GM21528 (cell line): ENCODE measurements around the gene DMXL2.
"Not testable (repeated sequence)": the region's sequence is repeated elsewhere in the genome, so short reads cannot be mapped to it uniquely, and the experiment has no call there.

Source experiments
- ATAC-seq: cut with Tn5 transposase; IDR thresholded peaks from one replicate; pipeline ENCODE4 v1.9.1; 2021; ENCODE audit warnings: mild to moderate bottlenecking, moderate library complexity; ENCODE audit not compliant: unreplicated experiment, low FRiP score

DMXL2 gene

DNA sequence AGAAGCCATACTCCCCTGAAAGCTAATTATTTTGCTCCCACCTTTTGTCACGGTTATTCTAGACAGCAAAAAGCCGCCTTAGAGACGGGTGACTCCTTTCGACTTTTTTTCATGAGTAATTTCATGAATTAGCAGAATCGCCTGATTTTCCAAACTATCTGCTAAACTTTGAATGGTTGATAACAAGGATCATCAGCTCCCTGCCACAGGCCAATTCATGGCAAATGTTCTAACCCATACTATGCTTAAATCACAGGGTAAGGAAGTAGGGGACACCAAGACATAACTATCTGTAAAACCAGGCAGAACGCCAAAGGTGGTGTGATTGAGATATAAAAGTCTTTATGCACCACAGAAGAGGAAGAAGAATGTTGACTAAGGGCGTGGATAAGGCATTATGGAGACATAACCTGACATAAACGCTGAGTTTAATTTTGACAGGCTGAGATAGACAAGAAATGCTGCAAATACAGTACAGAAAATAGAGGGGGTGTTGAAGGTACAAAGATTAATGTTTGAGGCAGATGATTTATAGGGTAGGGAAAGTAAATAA, 891 bp upstream of the DMXL2 start:
- no peak for ATAC-seq

GRCh38 chr15:51621936-51622603, 501 bp downstream of the DMXL2 start:
- ATAC-seq: peak; percentile 48

DNA sequence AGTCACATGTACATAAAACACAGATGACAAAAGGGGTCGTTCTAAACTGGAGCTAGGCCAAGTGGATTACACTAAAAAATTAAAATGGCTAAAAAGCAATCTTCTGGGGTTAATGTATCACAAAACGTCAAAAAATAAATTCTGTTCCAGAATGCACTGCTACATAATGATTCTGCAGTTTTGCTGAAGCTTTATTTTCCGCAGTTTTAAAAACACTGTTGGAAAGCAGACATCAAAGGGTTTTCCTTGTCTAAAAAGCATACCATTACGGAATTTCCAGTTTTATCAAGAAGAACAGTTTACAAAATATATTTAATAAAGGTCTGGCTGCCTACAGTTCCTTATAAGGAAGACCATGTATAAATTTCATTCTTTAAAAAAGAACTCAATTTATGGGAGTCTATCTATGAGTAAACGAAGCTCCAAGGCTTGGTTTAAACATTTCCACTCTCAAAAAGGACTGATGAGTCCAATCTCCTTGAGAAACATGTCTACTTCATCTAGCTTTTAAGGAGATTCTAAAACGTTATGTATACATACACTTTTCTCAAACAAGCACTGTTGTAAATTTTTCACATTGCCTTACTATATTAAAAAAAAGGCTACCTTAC, 1.3 kb downstream of the DMXL2 start:
- ATAC-seq: no peak

- ATAC-seq: peak; percentile 35
Measured at GRCh38 chr15:51620641-51621040, 1.9 kb downstream of the DMXL2 start.

DNA sequence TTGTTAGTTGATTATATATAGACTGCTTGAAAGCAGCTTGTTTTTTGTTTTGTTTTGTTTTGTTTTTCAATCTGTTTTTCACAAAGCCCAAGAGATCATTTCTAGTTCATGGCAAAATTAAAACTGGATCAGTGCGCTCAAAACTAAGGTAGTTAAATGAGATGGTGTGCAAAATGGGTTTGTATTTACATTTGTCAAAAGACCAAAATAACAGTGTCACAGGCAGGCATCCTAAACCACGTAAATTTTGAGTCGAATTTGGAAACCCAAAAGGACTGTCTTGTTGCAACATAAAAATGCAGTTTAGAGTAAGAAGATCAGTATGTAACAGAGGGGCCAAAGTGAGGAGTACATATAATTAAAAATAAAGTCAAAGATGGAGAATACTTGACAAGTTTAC, 2.4 kb downstream of the DMXL2 start:
- no peak for ATAC-seq

- no peak for ATAC-seq
Measured at GRCh38 chr15:51619331-51620035, 3.1 kb downstream of the DMXL2 start.

DNA sequence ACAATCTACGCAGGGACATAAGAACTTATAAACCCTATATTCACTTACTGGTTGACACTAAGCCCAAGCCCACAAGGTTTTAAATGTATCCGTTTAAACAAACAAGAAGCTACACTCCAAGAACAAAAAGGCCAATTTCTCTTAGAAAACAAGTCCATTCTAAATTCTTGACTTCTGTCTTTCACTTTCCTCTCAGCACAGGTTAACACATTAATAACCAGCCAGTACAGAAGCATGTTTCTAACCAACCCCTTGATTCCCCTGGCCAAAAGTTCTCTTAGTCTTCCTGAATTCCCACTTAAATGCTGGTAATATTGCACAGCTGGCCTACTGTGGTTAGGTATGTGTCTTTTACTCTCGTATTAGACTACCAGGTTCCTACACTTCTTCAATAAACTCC, 4.7 kb downstream of the DMXL2 start:
- ATAC-seq: no peak

GRCh38 chr15:51613951-51614350, 8.6 kb downstream of the DMXL2 start:
- ATAC-seq: no peak

- not testable (repeated sequence) for ATAC-seq
Measured at GRCh38 chr15:51612669-51613068, 9.9 kb downstream of the DMXL2 start.

DNA sequence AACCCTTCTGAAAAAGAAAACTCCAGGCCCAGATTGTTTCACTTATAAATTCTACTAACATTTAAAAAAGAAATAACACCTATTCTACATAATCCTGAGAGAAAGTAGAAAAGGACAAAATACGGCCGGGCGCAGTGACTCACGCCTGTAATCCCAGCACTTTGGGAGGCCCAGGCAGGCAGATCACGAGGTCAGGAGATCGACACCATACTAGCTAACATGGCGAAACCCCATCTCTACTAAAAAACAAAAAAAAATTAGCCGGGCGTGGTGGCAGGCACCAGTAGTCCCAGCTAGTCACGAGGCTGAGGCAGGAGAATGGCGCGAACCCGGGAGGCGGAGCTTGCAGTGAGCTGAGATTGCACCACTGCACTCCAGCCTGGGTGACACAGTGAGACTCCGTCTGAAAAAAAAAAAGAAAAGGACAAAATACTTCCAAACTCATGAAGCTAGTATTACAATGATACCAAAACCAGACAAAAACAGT, 19.1 kb downstream of the DMXL2 start:
- ATAC-seq: not testable (repeated sequence)

DNA sequence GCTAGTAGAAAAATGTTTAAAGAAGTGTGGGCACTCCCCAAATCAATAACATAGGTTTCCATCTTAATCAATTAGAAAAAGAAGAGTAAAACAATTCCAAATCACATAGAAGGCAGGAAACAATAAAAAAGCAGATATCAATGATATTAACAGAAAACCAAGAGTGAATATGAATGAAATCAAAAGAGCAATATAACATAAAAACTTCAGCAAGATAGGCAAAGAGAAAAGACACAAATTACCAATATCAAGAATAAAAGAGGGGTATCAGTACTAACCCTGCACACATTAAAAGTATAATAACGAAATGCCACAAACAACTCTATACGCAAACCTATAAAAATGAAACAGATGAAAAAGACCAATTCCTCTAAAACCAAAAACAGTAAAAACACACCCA, 19.6 kb downstream of the DMXL2 start:
- ATAC-seq: no peak

DNA sequence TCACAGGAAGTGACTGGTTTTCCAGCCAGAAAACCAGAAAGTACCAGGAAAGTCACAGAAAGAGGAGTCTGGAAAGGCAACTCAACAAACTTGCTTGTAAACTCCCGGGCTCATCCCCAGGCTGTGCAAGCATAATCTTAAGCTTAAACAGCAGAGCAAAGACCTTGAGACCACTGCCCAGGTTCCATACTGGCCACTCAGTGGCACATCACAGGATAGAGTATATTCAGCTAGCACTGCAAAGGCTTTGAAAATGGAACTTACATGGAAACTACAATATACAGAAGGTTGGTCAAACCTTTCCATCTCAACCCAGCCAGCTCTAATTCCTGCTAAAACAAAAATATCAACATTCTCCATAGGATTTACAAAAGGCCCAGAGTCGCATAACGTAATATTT, 20.1 kb downstream of the DMXL2 start:
- no peak for ATAC-seq

- no peak for ATAC-seq
Measured at GRCh38 chr15:51601801-51602200, 20.8 kb downstream of the DMXL2 start.

DNA sequence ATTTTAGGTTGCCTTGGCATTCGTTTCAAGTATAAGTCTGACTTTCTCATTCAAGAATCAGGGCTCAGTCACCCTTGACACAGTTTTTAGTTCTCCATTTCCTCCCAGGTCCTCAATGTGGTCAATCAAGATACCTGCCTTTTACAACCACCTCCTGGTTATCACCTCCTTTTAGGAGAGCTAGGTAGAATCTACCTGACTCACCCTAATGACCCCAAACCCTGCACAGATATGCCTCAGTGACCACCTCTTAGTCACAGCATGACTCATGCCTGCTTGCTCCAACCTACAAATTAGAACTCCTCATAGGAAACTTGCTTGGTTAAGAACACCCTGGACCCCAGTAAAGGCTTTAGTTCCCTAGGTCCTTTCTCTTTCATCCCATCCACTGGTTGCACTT, 22.5 kb downstream of the DMXL2 start:
- no peak for ATAC-seq

- ATAC-seq: no peak
Measured at GRCh38 chr15:51589881-51590568, 32.5 kb downstream of the DMXL2 start.

DNA sequence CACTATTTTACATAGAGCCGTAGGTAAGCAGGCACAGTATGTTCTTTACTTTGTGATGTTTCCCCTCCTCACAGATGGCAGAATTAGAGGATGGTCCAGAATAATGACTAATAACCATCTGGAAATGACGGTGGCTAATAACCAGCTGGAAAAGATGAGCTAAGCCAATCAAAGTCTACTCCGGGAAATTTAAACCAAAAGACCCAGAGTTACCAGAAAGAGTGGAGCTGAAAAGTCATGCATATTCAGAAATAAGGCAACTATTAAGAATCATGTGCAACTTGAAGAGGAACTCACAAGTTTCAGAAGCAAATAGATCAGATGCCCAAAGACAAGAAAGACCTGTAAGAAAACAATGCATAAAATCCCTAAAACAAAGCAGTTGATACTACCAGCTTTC, 33.6 kb downstream of the DMXL2 start:
- no peak for ATAC-seq

GRCh38 chr15:51585986-51586385, 36.6 kb downstream of the DMXL2 start:
- ATAC-seq: no peak

GRCh38 chr15:51580982-51581381, 41.6 kb downstream of the DMXL2 start:
- no peak for ATAC-seq

DNA sequence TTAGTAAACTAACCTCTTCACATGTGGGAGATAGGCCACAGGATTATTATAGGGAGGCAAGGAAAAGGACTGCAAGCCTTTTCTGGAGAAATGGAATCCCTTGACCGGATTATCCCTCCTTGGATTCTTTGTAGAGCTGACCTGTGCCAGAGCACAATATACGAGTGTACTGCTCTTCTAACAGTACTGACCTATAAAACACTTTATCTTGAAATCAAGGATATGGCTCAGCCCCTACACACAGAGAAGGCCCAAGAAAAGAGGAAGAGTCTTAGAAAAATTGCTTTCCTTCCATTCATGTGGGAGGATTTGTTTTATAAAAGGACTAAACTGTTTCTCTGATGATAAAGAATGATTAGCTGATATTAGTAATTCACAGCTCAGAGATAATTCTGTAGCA, 42.2 kb downstream of the DMXL2 start:
- no peak for ATAC-seq

- ATAC-seq: no peak
Measured at GRCh38 chr15:51579012-51579411, 43.6 kb downstream of the DMXL2 start.
